Stimulated activated CD8-positive, alpha-beta memory T cell treated with anti-CD3 and anti-CD28 coated beads, Interleukin-12 subunit alpha, Interleukin-12 subunit beta, amount 100 ng/mL, for 24 hours (primary cell): ENCODE data around the gene SEMA6A.

ENCODE experiments used
- DNase-seq: peaks from one replicate; pipeline ENCODE4 v3.0.0-alpha.2; 2020; ENCODE audit errors: extremely low read depth

The SEMA6A gene

DNA sequence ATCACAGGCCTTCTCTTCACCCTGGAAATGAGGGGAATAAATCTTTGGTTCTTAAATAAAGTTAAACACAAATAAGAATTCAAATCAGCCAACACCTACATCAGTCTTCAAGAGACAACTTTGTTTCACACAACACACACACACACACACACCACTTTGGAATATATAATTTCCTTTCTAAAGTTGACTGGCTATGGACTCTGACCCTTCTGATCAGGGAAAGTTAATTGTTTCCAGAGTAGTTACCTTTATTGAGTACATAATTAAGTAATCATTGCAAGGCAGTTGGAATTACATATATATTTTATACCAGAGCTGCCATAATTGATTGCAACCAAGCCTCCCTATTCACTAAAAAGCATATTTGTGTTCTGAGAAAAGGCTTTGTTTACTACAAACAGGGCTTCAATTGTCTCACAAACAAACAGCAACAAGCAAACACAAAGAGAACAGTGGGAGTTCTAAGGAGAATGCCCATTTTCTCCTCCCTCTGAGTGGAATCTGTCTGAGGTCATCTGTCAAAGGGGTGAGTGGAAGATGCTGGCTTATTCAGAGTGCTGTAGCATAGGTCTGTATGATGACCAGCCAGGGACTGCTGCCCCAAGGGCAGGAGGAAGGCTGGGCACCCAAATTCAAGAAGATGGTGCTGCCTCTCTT lies 136.6 kb downstream of the SEMA6A start:
- no peak for DNase-seq

DNA sequence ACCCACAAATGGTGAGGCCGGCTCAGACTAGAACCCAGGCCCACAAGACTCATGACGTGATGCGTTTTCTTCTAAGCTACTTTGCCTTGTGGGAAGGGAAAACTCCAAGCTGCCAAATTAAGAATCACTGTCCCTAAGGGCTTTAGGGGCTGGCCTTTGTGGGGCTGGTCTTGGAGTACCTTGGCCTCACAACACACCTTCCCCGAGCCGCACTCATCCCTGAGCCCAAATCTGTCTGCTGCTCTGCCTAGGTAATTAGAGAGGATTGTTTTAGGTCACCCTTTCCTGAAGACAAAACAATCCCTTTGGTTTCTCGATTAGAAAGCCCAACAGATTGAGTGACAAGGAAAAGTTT lies 137.3 kb downstream of the SEMA6A start:
- no peak for DNase-seq

DNA sequence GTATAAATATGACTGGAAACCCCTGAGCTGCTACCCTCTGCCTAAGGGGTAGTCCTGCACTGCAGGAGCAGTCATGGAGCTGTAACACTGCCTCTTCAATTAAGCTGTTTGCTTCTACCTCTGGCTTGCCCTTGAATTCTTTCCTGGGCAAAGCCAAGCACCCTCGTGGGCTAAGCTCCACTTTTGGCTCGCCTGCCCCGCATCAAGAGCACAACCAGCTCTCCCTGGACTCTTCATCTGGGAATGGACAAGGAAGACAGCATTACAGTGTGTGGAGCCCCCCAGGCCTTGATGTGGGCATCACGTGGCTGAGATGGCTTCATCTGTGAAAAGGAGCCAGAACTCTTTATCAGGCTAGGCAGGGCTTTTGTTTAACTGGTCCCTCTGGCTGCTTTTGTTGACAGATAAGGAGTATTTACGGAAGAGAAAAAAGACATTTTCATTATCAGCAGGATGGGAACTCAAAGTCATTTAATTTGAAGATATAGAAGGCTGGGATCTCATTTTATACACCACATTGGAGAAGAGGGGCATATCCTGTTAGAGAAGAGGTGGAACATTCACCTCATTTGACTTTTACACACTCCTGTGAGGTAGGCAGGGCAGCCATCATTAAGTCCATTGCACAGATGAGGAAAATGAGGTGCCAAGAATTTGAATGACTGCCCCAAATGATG lies 137.8 kb downstream of the SEMA6A start:
- DNase-seq = no peak

DNA sequence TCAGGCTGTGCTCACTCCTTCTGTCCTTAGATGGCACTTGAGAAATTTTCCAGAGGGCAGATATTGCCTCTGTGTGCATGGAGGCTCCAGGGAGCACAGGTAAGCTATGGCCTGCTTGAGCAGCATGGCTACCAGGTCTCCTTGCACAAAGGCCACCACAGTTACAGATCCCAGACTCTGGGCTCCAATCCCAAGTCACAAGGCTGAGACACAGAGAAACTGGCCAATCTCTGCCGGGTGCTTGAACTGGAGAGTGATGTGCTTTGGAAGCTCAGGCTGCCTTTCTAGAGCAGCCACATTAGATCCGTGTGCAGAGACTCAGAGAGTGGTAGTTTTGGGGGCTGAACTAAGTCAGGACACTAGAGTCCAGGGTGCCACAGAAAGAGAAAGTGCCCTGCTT lies 145.7 kb downstream of the SEMA6A start:
- DNase-seq = no peak

DNA sequence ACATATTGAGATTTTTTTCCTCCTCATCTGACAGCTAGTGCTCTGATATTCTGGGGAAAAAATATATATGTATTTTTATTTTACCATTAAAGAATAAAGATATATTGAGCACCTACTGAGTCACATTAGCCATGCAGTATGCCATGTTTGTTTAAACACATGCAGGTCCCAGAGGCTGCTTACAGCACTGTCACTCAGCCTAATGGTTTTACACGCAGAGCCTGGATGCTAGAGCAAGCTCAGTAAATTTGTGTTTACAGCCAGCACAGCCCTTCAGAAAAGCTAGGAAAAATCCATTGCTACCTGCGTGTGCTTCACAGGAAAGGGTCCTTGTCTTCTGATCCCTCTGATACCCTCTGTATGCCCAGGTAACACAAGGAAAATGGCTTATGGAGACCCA lies 146.2 kb downstream of the SEMA6A start:
- DNase-seq = no peak

DNA sequence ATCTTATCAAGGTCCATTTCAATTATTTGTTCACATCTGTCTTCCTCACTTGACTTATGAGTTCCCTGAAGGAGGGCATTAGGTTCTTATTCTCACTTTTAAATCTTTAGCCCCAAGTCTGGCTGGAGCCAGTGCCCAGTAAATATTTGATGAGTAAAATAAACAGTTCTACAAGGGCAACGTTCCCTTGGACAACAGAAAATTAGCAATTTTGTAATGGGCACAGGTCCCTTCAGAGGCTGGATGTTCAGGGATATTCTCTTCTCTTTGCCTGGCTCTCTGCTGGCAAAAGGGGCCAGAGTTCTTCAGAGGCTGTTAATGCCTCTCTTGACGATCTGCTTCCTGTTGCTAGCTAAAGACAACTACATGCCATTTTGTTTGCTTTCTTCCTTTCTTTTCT lies 149.7 kb downstream of the SEMA6A start:
- no peak for DNase-seq

DNA sequence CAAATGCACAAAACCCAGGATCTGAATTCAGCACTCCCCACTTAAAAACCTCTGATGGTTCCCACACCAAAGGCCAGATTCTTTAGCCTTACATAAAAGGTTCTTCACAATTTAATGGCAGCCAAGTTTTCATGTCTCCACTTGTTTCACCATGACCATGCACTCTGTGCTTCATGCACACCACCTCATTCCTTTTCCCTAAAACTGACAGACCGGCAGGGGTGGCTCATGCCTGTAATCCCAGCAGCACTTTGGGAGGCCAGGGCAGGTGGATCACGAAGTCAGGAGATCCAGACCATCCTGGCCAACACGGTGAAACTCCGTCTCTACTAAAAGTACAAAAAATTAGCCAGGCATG lies 150.4 kb downstream of the SEMA6A start:
- no peak for DNase-seq

DNA sequence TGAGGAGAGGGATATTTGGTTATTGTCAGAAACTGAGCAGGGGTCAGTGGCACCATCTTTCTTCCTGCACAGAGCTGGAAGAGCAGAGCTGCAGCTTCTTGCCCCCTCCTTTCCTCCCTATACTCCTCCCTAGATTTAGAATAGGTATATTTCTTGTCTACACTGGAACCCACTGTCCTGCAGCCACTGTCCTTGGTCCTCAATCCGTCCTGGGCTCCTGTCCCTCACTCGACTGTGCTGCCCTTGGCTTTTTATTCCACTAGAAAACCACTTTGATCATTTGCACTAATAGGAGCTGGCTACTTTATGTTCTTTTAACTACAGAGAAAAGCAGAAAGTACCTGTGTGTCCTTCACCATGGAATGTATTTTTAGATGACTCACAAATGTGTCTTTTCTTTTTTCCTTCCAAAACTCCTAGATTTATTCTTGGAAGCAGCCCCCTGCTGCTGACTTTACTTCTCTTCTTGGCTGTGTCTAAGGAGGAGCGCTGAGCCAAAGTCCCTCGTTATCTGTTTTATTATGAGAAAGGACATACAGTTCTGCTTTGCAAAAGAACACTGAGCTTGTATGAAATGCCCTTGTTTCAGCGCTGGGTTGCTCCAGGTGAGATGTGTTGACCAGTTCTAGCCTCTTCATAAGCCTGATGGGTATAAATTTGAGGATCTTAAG lies 150.9 kb downstream of the SEMA6A start:
- no peak for DNase-seq

DNA sequence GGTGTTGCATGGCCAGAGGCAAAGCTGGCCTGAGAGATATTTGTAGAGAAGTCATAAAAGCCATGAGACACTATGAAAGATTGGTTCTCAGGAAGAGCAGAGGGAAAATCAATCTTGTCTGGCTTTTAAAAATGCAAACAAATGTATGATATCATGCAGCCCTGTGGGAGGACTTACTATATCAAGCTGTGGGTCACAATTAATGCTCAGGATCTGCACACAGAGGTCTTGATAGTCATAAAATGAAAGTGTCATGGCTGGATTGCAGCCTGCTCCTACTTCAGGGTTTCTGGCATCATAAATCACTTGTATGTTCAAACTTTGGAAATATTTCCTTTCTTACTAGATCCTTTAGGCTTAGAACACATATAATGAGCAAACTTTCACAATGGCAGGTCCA lies 151.5 kb downstream of the SEMA6A start:
- no peak for DNase-seq

DNA sequence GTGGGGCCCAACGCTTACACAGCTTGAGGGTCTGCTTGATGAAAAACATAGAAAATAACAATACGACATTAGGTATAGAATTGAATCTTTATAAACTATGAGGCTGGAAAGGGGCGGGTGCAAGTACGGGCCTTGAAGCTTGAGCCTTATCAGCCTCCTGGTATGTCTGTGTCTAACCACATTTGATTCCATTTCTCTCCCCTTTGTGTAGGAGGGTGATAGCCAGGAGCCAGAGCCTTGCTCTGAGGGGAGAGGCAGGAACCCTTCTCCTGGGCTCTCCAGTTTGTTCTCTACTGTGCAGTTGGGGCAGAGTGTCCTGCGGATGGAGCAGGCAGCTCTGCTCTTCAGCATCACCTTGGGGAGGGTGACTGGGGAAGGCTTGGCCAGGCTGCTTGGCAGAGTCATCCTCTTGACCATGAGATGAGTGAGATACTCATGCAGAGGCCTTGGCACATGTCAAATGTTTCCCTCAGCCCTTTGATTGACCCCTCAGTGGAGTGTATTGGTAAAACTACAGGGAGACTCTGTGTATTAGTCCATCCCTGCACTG lies 153.5 kb downstream of the SEMA6A start:
- no peak for DNase-seq

DNA sequence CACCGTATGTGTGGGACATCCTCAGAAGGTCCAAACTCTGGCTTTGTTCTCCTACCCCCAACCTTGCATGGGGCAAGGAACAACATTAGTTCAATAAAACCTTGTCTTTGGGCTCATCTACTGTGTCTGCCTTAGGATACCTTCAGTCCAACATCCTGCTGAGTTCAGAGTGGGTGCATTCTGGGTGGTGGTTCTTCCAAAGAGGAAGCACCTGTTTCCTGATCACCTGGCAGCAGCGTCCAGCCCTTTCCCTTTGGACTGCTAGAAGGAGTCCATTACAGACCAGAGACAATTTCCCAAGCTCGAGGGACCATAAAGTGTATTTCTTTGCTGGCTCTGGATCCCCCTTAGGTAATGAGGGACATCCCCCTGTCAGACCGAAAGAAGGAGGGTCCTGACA lies 154.1 kb downstream of the SEMA6A start:
- no peak for DNase-seq

DNA sequence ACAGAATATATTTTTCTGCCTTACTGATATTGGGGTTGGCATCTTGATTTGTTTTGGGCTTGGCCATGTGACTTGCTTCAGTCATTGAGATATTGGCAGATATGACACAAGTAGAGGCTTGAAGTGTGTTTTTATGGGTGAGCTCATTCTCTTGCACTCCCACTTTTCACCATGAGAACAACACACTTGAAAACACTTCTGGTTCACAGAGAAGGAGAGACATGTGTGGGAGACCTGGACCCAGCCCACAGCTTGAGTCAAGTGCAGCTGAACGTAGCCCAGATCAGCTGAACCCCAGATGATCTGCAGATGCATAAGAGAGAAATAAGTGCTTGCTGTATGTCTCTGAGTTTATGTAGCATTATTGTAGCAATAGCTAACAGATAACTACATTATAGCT lies 155.4 kb downstream of the SEMA6A start:
- DNase-seq = no peak

DNA sequence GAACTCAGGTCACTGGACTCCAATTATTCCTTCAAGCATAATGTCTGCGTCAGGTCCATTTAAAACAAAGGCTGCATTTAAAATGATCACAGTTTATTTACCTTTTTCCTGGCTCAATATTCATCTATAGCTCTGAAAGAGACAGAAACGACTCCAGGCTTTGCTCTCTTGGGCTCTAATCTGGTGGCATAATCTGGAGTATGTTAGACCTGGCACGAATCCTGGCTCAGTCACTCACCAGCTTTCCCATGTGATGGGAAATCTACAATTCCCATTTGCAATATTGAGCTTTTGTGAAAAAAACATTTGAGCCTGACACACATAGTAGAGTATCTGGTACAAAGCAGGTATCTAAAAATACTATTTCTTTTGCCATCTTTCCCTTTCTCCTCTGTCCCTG lies 155.8 kb downstream of the SEMA6A start:
- no peak for DNase-seq

DNA sequence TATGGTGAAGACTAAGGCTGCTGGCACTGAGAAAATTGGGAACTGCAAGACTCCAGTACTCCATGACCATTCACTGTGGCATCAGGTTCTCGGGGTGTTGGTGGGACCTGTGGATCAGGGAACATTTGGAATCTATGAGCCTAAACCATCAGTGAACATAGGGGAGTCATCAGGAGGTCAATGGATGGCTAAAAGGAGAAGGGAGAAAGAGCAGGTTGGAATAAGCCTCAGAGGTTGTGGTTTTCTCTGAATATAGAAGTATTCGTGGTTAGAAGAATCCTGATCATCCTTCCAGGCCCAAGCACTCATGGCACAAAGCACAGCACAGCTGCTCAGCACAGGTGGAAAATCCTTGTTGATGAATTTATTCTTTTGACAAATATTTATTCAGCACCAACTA lies 156.6 kb downstream of the SEMA6A start:
- no peak for DNase-seq

DNA sequence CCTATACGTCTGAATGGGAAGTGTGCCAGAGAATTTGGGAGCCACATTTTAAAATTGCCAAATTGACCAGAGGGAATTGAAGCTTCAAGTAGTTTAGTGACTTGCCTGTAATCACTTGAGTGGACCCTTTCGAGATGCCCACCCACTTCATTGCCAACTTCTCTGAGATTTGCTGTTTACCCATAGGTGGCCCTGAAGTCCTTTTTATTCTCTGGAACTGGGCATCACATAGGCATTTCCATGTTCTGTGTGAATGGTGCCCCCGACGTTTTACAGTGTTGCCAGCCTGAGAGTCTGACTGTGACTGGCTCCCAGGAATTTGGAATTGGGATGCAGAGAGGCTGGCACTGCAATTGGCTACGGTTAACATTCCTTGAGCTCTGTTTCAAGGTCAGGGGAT lies 158.6 kb downstream of the SEMA6A start:
- DNase-seq = no peak

DNA sequence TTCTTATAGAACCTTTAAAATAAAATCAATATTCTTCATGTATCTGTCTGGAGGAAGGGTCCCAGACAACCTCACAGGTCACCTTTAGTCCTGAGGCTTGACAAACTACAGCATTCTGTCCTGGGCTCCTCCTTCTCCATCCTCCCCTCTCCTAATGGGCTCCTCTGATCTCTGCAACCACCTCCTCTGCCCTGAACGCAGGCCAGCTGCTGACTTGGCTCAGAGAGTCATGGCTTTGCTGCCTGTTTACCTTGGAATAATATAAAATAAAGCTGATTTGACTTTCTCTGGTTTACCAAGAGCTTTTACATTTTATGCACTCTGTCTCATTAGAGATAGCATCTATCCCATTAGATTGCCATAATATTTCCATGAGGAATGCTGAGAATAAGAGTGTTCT lies 159.4 kb downstream of the SEMA6A start:
- no peak for DNase-seq

DNA sequence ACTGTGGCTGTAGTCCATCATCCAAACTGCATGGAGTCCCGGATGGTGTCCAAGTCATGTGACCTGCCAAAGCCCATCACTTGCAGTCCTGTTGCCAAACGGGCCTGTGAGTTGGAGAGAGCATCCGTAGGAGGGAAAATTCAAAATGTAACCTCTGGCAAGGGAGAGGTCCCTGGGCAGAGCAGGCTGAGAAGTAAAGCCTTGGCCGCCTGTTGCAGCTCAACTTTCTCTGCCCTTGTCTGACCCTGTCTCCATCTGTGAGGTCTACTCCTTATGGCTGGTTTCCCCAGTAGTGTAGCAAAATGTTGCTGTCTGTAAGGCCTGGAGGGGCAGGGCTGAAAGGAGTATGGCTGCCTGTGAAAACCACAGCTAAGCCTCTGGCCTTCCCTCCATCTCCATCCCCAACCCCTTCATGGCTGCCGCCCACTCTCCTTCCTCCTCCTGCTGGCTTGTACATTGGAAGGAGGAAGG lies 163.5 kb downstream of the SEMA6A start:
- DNase-seq = no peak

DNA sequence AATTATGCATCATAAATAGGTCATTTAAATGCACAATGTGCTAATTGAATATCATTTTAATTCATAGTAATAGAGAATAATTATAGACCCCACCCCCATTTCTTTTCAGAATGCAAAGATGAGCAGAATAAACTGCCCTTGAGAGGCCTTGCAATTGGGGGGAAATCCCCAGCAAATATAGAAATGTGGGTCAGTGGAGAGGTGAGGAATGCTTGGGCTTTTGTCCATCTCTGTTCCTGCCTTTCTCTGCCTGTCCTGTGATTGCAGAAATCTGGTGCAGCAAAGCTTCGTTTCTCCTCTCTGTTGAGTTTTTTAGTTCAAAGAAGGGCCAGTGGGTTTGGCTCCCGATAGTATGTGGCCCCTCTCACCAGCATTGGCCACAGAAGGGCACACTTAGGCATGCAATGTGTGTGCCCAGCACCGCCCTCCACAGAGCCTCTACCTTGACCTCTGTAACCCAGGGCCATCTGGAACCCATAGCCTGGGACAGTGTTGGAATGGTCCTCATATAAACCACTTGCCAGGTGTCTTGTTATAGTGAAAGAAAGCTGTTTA lies 164.2 kb downstream of the SEMA6A start:
- no peak for DNase-seq

DNA sequence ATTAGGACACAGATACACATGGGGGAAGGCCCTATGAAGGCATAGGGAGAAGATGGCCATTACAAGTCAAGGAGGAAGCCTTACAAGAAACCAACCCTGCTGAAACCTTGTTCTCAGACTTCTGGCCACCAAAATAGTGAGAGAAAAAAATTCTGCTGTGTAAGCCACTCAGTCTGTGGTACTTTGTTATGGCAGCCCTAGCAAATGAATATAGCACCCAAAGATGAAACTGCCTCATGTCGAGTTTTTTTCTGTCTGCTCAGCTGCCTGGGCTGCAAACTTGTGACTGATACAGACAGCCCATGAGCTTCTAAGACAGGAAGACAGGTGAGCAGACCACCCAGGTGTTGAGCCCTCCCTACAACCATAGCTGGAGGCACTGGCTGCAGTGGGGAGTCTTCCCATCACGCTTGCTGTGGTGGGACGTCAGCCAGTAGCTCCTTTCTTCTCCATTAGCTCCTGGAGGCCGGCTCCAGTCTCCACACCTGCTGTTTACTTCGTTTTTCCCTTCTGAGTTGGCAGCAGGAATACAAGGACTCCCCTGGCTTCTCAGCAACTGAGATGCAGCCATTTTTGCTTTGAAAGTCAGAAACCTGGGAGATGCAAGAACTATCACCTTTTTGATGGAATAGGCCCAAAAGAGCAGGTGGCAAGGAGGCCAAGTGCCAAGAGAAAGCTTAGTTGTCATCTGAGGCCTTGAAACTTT lies 164.9 kb downstream of the SEMA6A start:
- DNase-seq = no peak

DNA sequence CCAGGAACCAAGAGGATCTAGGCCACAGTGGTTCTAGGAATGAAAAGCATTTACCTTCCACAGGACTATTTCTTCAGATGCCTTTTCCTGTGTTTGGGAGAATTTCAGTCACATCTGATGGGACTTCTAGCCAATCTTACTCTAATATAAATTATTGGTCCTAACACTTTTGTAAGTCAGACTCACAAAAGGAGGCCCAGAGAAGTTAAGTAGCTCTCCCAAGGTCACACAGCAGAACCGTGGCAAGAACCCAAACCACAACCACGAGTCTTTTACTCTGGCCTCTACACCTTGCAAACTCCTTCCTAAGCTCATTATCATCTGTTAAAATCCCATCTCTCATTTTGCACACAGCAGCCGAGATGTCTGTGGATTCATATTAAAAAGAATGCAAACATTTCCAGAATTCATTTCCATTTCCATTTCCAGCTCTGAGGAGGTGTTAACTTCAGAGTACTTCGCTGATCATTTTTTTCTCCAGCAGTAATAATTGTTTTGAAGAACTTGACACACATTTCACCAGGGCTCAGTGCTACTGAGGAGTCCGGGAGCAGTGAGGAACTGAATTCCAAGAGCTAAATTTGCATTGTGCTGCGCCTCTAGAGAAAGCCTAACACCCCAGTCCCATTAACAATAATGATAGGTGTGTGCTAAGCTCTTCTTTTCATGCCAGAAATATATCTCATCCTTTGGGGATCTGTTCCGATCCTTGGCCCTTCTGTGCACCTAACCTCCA lies 168.1 kb downstream of the SEMA6A start:
- no peak for DNase-seq

DNA sequence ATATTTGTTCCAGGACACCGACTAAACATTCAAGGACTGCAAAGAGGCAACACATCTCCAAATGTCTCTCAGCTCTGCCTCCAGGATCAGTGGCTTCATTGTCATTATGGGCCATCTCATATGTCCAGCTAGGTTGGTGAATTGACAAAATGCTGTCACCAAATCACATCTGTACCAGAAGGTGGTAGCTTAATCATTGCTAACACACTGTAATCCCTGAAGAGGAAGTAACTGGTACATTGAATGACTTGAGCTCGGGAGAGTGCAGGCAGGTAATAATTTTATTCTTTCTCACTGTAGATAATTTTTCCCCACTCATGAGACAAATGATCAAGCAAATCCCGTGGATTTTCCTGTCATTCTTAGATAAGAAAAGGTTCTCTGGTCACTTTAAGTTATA lies 169.8 kb downstream of the SEMA6A start:
- no peak for DNase-seq
